ENCODE measurements around the gene MTG2.
"Not testable (repeated sequence)": the region's sequence is repeated elsewhere in the genome, so short reads cannot be mapped to it uniquely, and the experiment has no call there.

MTG2 gene

DNA sequence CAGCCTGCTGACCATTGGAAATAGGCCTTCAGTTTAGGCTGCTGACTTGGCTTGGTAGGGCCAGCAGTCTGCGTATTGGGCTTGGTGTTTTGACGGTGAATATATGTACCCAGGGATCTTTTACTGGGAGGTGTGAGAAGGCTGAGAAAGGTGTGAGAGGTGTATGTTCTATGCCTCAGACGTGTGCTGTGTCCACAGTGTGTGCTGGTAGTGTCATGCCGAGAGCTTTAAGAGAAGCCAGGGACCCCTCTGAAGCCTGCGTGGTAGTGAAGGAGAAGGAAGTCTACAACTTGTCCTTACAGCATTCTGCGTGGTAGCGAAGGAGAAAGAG is 37.2 kb upstream of the MTG2 start:
- no peak for DNase-seq (ENCODE audit: low read depth in 2 of 2)

DNA sequence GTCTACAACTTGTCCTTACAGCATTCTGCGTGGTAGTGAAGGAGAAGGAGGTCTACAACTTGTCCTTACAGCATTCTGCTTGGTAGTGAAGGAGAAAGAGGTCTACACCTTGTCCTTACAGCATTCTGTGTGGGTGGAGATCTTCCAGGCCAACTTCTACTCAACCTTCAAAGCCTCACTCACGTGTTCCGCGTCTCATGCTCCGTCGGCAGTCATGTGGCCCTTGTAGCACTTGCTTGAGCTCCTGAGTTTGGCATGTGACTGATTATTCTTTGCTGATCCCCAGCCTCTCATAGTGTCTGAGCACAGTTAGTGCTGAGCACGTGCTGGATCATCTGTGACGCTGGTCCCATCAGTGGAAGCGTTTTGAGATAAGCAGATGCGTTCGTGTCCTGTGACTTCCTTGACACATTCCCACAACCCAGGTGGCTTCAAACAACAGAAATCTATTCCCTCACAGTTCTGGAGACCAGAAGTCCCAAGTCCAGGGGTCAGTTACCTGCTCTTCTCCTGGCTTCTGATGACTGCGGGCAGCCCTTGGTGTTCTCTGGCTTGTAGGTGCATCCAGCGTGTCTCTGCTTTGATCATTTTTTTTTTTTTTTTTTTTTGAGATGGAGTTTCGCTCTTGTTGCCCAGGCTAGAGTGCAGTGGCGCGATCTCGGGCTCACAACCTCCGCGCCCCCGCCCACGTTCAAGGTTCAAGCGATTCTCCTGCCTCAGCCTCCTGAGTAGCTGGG is 36.6 kb upstream of the MTG2 start:
- no peak for DNase-seq (ENCODE audit: low read depth in 2 of 2)

DNA sequence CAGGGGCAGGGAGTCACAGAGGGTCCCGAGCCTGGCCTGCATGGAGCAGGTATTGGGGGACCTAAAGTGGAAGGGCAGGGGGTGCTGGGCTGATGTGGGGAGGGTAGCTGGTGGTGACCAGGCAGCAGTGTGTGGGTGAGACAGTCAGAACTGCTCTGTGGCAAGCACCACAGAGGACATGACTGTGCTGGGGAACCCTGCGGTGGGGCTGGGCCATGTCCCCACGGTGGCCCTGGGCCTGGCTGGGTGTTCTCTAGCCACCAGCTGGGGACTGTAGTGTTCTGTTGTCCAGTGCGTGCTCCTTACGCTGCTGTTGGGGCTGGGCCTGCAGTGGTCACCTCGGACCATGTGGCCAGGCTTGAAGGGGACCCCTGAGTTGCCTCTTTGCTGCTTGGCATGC is 35.7 kb upstream of the MTG2 start:
- no peak for DNase-seq (ENCODE audit: low read depth in 2 of 2)

DNA sequence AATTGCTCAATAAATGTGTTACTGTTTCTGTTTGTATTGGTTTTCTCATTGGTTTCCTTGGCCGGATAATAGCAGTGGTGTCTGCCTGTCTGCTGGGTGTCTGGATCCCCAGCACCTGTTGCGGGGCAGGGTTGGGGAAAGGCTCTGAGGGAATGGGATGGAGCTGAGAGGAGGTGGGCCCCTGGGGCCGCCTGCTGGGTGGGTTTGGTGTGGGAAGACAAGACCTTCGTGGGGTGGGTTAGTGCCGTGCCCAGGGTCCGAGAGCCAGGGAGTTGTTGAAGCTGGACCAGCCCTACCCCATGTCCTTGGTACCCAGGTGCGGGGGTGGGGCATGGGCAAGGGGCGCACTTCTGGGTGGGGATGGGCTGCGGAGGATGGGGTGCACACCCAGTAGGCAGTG is 35.3 kb upstream of the MTG2 start:
- no peak for DNase-seq (ENCODE audit: low read depth in 2 of 2)

DNA sequence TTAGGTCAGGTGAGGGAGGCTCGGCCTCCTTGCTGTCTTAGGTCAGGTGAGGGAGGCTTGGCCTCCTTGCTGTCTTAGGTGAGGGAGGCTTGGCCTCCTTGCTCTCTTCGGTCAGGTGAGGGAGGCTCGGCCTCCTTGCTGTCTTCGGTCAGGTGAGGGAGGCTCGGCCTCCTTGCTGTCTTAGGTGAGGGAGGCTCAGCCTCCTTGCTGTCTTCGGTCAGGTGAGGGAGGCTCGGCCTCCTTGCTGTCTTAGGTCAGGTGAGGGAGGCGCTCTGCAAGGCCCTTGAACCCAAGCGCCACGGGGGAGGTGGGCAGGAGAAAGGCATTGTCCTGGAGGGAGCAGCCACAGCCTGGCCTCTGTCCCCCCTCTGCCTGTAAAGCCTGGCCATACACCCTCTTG is 34.4 kb upstream of the MTG2 start:
- not testable (repeated sequence) for DNase-seq (ENCODE audit: low read depth in 2 of 2)

DNA sequence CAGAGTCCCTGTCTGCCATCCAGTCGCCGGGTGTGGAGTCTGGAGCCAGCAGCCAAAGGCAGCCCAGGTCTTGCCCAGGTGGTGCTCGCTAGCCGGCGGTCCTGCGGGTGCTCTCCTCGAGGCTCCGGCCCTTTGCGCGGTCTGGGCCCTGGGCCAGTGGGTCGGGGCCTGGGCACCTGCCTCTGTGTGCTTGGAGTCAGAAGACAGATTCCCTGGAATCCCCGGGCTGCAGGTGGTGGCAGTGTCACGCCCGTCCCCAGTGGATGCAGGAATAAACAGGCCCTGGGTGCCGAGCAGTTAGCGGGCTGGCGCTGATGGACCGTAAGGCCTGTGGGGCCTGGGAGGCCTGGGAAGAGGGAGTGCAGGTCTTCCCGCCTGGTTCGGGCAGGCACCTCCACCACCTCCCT is 33.9 kb upstream of the MTG2 start:
- no peak for DNase-seq (ENCODE audit: low read depth in 2 of 2)

DNA sequence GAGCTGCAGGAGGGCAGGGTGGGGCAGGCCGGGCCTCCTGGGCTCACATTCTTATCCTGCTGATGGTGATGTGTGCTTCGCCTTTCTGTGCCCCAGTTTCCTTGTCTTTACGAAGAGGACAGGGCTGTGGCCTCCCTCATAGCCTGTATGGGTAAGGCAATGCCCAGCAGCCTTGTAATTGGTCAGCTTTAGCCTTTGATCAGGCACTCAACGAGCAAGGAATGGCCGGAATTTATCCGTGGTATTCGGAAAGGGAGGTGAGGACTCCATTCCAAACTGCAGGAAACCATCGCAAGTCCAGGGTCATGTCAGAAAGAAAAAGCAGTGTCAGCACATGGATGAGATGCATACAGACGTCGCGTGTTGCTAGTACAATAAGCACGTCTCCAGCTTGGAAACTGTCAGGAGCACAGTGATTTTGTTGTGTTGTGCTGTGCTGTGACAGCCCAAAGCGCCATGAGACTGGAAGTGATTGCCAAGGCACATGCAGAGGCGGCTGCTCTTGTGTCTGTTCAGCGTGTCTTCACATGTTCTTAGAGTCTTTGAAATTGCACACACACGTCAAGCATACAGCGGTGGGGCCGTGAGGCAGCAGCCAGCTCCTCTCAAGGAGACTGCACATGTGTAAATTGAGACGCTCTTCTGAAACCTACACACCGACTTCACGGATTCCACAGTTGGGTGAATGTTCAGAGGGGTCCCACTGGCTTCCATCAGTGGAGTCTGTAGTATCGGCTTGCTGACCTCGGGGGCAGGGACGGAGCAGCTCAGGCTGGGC is 33.1 kb upstream of the MTG2 start:
- DNase-seq (ENCODE audit: low read depth in 2 of 2) = no peak

DNA sequence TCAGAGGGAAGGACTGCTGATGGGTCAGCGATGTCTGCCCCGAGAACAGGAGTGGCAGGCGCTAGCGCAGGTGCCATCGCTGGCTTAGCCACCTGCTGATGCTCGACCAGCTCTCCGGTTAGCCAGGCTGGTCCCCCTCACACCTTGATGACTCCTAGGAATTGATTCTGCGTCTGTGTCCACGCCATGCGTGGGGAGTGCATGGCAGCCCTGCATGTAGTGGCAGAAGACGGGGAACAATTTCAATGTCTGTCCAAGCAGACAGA is 32.6 kb upstream of the MTG2 start:
- DNase-seq (ENCODE audit: low read depth in 2 of 2) = no peak

DNA sequence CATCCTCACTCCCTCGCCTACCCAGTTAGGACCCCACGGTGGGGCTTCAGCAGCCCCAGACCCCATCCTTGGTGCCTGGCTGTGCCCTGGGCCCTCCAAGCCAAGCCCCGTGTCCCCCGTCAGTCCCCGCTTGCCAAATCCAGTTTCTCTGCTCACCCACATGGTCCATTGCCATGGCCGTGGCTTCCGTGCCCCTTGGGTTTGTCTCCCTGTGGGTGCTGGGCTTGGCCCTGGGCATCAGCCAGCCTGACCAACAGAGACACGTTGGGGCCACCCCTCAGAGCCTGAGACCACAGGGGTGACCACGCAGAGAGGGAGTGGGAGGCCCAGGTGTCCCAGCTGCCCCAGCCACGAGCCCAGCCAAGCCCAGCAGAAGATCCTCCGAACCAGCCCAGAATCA is 31.6 kb upstream of the MTG2 start:
- no peak for DNase-seq (ENCODE audit: low read depth in 2 of 2)

DNA sequence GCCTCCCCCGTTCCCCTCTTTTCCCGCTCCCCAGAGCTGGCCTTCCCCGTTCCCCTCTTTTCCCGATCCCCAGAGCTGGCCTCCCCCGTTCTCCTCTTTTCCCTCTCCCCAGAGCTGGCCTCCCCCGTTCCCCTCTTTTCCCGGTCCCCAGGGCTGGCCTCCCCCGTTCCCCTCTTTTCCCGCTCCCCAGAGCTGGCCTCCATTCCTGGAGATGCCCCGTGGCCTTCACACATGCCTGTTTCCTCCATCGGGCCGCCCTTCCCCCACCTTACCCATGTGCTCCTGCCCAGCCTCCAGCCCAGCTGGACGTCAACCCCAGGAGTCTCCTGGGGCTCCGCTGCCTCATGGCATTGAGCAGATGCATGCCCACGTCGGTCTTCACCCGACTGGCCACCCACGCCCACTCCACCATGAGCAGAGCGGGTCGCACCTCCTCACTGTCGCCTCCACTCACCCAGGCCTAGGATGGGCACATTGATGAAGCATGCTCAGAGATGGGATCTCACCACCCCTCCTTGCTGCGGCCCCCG is 30.9 kb upstream of the MTG2 start:
- DNase-seq (ENCODE audit: low read depth in 2 of 2) = no peak

DNA sequence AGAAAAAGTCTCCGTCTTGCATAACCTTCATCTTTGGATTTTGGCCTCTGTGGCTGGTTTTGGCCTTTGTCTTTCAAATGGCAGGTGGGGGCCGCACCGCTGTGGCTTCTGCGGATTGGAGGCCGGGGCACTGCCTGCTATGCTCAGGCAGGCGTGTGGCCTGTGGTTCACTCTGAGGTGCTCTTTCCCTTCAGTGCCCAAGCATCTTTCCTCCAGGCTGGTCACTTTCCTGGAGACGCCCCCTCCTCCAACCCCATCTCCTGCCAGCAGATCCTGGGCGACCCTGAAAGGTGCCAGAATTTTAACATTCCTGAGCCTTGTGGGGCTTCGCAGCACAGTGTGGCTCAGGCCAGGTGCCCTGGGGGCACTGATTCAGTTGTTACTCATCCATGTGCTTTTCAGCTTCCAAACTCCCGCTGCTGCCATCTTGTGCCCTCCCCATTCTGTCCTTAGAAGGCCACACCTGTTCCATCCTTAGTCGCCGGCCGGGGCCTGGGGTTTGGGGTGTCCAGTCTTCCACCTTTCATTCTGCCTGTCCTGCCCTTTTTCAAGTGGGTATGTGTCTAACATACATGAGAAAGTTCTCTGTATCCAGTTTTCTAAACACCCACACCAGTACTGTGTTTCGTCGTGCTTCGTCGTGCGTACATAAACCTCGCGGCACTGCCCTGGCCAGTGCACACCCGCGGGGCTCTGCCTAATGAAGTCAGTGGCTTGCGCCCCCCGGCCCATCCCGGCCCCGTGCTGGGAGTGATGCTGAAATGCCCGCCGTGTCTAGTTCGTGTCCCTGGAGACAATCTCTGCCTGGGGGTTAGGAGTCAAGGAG is 27.2 kb upstream of the MTG2 start:
- no peak for DNase-seq (ENCODE audit: low read depth in 2 of 2)

DNA sequence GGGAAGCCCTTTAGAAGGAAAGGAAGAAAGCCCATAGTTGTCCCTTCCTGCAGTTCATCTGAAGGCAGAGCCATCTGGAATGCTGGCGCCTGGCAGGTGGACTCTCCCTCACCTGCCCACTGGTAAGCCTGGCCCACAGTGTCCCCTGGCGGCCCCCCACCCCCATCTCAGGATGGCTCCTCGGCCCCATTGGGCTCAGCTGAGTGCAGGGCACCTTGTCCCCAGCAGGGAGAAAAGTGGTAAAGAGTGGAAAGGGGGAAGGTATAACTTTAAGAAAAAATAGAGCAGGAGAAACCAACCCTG is 26.6 kb upstream of the MTG2 start:
- no peak for DNase-seq (ENCODE audit: low read depth in 2 of 2)

DNA sequence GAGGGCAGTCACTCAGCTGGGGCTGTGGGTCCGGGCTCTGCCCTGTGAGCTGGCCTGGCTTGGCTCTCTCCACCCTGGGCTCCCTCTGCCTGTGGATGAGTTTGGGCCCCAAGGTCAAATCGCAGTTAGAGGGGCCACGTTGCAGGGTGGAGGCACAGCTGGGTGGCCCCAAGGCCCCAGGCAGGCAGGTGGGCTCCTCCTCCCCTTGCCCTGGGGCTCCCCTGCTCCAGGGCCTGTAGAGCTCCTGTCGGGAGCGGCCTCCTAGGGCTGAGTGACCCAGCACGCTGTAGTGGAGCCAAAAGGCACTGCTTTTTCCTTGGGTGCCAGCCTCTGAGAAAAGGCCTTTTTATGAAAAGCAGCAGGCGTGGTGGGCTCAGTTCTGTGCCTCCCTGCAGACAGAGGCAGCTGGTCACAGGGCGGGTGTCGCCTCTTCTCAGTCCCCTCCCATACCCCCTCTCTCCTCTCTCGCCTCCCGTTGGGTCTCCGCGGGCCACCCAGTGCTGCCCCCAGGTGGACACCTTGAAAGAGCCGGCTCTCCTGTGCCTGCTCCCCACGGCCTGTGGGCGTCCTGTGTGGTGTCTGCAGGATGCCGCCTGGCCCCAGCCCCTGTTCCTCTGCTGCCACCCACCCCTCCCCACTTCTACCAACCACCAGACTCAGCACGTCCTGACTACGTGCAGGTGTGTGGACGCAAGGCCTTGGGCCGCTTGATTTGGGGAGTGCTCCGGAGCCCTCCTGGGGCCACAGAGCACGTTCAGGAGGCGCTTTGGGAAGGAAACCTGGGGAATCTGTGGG is 26.0 kb upstream of the MTG2 start:
- peak; percentile 67 to 68 for DNase-seq (ENCODE audit: low read depth in 2 of 2)

DNA sequence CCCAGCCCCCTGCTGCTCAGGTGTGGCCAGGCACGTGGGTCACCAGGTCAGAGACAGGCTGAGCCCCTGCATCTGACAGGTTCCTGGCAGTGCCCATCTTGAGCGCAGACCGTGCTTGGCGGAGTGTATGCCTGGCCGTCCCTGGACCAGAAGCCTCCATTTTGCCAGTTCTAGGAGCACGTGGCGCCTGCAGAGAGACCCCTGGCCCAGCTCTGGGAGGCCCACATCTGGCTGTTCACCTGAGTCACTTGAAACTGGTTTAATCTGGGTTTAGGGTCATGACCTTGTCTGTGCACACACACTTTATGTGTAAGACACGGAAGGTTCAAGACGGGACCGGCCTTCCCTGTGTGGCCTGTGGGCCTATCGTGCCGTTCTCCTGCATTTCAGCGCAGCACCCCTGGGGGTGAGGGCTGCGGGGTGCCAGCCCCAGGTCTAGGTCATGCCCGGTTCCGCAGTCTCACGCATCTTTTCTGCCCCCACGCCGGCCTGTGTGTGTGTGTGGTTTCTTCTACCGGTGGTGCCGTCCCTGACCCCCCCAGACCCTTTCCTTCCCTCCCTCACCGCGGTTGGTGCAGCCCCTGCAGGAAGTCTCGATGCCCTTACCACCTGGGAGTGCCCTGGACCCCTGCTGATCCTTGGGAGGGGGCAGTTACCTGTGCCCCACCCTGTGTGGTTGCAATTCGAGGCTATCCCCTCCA is 25.3 kb upstream of the MTG2 start:
- DNase-seq (ENCODE audit: low read depth in 2 of 2) = no peak

DNA sequence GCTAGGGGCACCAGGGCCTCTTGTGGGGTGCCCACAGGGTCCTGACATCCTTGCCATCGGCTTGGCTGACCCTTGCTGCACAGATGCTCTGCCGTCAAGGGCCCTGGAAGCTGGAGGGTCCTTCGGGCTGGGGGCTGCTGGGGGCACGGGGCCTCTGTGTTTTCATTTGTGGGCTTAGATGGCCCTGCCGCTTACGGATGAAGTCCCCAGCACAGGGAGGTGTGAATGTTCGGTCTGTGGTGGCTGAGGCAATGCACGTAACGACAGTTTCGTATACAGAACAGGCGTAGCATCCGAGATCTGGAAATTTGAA is 24.8 kb upstream of the MTG2 start:
- DNase-seq (ENCODE audit: low read depth in 2 of 2) = no peak

DNA sequence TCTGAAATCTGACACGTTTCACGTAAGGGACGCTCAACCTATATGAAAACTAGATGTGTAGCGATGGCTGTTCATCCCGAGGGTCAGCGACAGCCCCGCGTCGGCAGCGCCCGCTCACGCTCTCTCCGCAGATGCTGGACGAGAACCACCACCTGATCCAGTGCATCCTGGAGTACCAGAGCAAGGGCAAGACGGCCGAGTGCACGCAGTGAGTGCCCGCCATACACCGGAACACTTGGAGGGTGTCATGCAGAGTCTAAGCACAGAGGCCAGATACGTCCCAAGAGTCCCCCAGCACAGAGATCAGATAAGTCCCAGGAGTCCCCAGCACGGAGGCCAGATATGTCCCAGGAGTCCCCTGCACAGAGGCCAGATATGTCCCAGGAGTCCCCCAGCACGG is 24.3 kb upstream of the MTG2 start:
- no peak for DNase-seq (ENCODE audit: low read depth in 2 of 2)

DNA sequence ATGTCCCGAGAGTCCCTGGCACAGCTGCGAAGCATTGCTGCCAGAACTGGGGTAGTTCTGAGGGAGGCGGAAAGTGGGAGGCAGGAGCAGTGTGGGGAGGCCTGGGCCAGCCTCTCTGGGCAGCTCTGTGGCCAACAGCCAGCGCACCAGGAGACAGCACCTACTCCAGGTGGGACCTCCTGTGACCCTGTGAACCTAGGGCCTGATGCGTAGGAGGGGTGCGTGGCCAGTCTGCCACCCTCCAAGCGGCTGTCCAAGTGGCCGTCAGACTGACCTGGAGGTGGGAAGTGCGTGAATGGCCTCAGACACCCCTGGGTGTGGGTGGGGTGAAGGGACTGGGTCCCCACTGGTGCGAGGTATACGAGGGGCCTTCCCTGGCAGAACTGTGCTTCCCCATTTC is 23.8 kb upstream of the MTG2 start:
- DNase-seq (ENCODE audit: low read depth in 2 of 2) = no peak

DNA sequence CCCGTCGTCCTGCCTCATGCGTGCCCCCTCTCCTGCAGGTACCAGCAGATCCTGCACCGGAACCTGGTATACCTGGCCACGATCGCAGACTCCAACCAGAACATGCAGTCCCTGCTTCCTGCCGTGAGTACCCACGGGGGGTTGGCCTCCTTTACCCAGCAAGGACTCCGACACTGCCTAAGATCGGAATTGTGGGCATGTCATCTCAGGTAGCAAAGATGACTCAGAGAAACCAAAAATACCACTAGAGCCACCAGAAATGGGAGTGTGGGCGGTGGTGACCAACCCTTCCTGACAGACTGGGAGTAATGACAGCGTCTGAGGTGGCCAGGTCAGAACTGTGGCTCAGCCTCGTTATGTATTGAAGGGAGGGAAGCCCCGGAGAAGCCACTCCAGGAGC is 23.0 kb upstream of the MTG2 start:
- peak; percentile 57 to 75 for DNase-seq (ENCODE audit: low read depth in 2 of 2)

DNA sequence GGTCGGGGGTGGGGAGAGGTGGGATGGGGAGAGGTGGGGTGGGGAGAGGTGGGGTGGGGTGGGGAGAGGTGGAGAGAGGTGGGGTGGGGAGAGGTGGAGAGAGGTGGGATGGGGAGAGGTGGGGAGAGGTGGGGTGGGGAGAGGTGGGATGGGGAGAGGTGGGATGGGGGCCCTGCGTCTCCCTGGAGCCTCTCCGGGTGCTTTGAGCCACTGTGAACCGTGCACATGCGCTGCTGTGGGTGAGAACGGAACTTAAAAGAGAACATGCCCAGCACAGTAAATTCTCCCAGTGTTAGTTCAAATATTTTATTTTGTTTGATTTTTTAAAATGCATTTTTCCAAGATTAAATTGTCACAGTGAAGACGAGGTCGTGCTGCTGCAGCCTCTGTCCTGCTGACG is 22.6 kb upstream of the MTG2 start:
- DNase-seq (ENCODE audit: low read depth in 2 of 2) = no peak

DNA sequence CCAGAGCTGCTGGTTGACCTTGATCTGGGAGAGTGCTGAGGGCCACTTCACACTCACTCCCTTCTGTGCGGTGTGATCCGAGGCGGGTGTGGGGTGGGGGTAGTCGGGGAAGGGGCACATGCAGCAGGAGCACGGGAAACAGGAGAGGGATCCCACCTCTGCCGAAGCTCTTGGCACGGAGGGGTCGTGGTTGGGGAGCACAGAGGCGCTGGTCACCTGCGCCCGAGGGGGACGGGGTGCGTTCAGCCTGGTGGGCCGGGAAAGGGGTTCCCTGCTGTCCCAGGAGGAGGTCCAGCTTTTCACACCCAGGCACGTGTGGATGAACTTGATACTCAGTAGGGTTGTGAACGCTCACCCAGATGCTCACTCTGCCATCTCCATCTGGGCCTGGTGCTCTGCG is 22.0 kb upstream of the MTG2 start:
- no peak for DNase-seq (ENCODE audit: low read depth in 2 of 2)

DNA sequence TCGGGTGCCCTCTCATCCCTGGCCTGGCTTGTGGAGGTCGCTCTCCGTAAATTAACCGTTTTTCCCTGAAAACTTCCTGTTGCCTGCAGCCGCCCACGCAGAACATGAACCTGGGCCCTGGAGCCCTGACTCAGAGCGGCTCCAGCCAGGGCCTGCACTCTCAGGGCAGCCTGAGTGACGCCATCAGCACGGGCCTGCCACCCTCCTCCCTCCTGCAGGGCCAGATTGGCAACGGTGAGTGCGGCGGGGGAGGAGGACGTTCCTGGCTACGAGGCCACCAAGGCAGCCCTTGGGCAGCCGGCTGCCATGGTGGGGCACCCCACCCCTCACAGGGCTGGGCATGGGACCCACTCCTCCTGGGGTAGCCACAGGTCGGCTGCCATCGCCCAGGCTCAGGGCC is 21.5 kb upstream of the MTG2 start:
- no peak for DNase-seq (ENCODE audit: low read depth in 2 of 2)

Measured in stimulated activated CD8-positive, alpha-beta memory T cell treated with anti-CD3 and anti-CD28 coated beads, Interleukin-2, amount 100 ng/mL, for 48 hours (primary cell).